Stimulated activated naive CD8-positive, alpha-beta T cell treated with anti-CD3 and anti-CD28 coated beads, Interleukin-15, Interleukin-2, amounts not matched to agents 100 ng/mL and 50 ng/mL, for 24 hours (primary cell): ENCODE results near the gene KIAA1210.
"Not testable (repeated sequence)": the region's sequence is repeated elsewhere in the genome, so short reads cannot be mapped to it uniquely, and the experiment has no call there.

Source experiments
- H3K27ac Mint-ChIP-seq: one replicate; pipeline ENCODE4 v1.8.0; 2021; ENCODE audit warnings: mild to moderate bottlenecking, mixed read lengths
- H3K27me3 Mint-ChIP-seq: one replicate; pipeline ENCODE4 v1.8.0; 2021; ENCODE audit warnings: mixed read lengths
- H3K36me3 Mint-ChIP-seq: one replicate; pipeline ENCODE4 v1.8.0; 2021; ENCODE audit warnings: low read depth, mixed read lengths
- H3K4me1 Mint-ChIP-seq: one replicate; pipeline ENCODE4 v1.8.0; 2021; ENCODE audit warnings: low read depth, mixed read lengths
- H3K4me3 Mint-ChIP-seq: one replicate; pipeline ENCODE4 v1.8.0; 2021; ENCODE audit warnings: mild to moderate bottlenecking, mixed read lengths
- H3K9me3 Mint-ChIP-seq: one replicate; pipeline ENCODE4 v1.8.0; 2021; ENCODE audit warnings: mixed read lengths

Gene KIAA1210

DNA sequence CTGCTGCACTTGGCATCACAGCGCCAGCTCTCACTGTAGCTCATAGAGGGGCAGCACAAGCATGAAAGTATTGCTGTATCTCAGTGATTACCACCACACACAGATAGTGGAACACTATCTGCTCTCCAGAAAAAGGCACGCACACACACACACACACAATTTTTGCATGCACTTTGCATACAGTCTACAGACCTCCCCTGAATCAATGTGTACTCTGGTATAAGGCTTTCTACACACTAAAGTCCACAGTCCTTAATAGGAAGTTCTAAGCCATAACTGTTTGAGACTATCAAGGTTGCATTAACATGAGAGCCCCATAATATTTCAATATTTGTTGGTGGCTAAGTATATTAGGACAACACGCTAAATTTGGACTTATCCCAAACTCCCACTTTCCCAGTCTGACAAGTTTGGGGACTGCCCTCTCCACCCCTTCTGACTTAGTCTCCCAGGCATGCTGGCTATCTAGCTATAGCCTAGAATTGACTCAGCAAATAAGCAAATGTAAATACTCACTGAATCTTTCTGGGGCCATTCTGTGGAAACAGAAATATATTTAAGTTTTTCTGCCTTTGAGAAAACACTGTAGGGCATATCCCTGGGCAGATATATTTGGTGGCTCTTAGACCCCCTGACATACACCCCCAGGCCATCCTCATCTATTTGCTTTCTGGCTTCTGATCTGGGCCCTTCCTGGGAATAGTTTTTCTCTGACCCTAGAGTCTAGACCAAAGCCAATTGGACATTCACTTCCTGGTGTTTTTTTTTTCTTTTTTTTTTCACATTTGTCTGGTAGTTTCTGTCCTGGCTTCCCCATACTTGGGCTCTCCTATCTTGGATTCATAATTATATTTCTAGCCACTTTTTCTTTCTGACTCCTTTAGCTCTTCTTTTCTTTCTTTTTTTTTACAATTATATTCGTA is 91.2 kb downstream of the KIAA1210 start:
- peaks cover 3% of the 10 kb centered on the region for H3K27me3 Mint-ChIP-seq
- H3K4me1 Mint-ChIP-seq: no peaks in the 10 kb centered on the region
- no peak overlapping the region for H3K4me3 Mint-ChIP-seq
- no peak overlapping the region for H3K27ac Mint-ChIP-seq
- H3K9me3 Mint-ChIP-seq: no peaks in the 10 kb centered on the region
- no peaks in the 10 kb centered on the region for H3K36me3 Mint-ChIP-seq

GRCh38 chrX:119030990-119031389 is 96.6 kb downstream of the KIAA1210 start:
- Mint-ChIP-seq H3K4me3 (no peak overlapping the region), H3K4me1 (no peaks in the 10 kb centered on the region), H3K27me3 (peaks cover 3% of the 10 kb centered on the region), H3K9me3 (no peaks in the 10 kb centered on the region), H3K36me3 (no peaks in the 10 kb centered on the region), H3K27ac (no peak overlapping the region)

DNA sequence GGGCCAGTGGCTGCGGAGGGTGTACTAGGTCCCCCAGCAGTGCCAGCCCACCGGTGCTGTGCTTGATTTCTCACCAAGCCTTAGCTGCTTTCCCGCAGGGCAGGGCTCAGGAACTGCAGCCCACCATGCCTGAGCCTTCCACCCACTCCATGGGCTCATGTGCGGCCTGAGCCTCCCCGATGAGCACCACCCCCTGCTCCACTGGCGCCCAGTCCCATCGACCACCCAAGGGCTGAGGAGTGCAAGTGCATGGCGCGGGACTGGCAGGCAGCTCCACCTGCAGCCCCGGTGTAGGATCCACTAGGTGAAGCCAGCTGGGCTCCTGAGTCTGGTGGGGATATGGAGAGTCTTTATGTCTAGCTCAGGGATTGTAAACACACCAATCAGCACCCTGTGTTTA is 98.0 kb downstream of the KIAA1210 start:
- not testable (repeated sequence) for H3K9me3 Mint-ChIP-seq, H3K36me3 Mint-ChIP-seq, H3K4me1 Mint-ChIP-seq, H3K27me3 Mint-ChIP-seq, H3K4me3 Mint-ChIP-seq, H3K27ac Mint-ChIP-seq

DNA sequence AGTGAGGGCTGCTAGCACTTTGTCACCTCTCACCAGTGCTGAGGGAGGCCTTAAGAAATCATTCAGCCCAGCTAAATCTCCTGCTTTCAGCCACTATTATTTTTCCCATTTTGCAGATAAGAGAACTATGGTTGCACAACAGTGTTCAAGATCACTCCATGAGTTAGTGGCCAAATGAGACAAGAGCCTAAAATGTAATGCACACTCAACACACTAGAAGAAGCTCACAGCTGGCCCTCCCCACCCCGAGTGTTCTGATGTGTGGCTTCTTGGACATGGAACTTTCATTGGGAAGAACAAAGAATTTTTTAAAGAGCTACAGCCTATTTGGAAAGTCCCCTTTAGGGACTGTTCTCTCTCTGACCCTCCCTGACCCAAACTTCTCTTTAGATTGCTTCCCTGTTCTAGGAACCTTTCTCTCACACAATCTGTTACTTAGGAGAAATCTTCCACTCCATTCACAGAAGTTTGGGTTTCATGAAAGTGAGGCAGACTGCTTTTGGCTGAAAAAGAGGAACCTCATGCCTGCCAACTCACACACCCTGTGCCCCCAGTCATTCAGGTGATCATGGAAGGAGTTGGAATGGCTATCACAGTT is 98.8 kb downstream of the KIAA1210 start:
- no peak overlapping the region for H3K27ac Mint-ChIP-seq
- H3K27me3 Mint-ChIP-seq: peaks cover 3% of the 10 kb centered on the region

More for the DNA sequence above, 98.8 kb downstream of the KIAA1210 start:
- Mint-ChIP-seq H3K9me3 (no peaks in the 10 kb centered on the region), H3K4me1 (no peaks in the 10 kb centered on the region), H3K36me3 (no peaks in the 10 kb centered on the region), H3K4me3 (no peak overlapping the region)
